ENCODE measurements around the gene FGD1. TPM values are rescaled to one million over a fixed set of nuclear protein-coding genes. Genes with fewer than 3 reads are reported as not detected.
A peak's percentile ranks its signal among the peaks of the same experiment; 100 is the strongest.

Gene FGD1
- total and polyA plus RNA-seq, 4 donors, result 8.9 to 41.2 (median 25.3) TPM

DNA sequence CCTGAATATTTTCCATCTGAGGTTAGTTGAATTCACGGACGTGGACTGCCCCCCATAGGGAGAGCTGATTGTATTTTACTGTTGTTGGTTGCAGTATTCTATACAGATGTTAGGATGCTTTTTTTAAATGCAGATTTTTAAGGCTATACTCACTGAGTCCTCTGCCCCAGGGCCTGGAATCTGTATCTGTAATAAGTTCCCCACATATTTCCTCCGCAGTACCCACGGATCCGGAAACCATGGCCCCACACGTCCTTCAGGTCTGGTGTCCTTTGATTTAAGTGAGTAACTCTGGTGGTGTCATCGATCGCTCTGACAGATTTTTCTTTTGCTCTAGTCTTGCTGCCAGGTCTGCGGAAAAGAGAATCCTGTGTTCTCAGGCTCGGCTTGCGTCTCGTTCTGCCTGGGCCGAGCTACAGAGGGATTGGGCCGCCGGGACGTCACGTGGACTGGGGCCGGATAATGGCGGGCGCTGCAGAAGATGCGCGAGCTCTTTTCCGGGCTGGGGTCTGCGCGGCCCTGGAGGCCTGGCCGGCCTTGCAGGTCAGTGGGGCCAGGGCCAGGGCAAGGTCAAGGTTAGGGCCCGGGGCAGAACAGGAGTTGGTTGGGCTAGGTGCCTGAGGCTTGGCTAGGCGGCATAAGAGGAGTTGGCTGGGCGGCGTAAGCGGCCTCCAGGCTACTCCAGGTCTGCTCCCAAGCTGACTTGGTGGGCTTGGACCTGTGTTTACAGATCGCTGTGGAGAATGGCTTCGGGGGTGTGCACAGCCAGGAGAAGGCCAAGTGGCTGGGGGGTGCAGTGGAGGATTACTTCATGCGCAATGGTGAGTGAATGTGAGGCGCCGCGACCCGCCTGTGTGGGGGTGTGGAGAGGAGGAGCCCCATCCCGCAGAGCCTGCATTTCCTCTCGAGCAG is 55.8 kb downstream of the FGD1 start, which contains the start of gene TSR2:
TSS of gene TSR2 (plus strand) at position 445 of the 912 bp plus-strand sequence. CDS start at position 463, 18 bp downstream.
- H3K27me3 ChIP-seq (ENCODE audit: control insufficient read depth, insufficient read depth, low read length), result no peaks in the 10 kb centered on the region
- H3K27ac ChIP-seq (ENCODE audit: low read depth, low read length), result peak within 1 kb of the TSS; percentile 27
- no peaks in the 10 kb centered on the region for H3K4me1 ChIP-seq (ENCODE audit: control insufficient read depth, insufficient read depth, low read length)
- DNase-seq (ENCODE audit: low read depth in 4 of 6, low spot score in 6 of 6), result peak; percentile 63 to 96 (median 74)
- H3K9me3 ChIP-seq (ENCODE audit: control insufficient read depth, insufficient read depth, low read length), result no peaks in the 10 kb centered on the region
- peaks cover 7% of the 10 kb centered on the region for H3K36me3 ChIP-seq (ENCODE audit: control insufficient read depth, insufficient read depth, low read length)
- peak within 1 kb of the TSS; percentile 57 for H3K4me3 ChIP-seq (ENCODE audit: low read depth, low read length)
- WGBS (ENCODE audit: insufficient coverage), result 31% methylated on average over 38 of the region's 40 CpGs

DNA sequence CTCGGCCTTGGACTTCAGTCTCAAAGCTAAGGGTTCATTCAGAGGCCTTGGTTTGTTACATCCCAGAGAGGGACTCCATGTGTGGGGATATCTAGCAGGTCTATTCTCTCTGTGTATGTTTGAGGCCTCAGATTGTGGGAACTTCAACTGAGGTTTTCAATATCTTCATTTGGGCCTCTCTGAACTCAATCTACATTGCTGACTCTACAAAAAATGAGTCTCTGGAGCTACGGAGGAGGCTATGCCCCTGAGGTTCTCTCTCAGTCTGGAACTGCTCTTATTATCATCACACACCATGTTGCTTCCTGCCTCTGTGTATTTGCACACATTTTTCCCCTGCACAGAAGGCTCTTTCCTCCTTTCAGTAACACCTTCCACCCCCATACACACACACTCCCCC is 60.9 kb downstream of the FGD1 start:
- no peaks in the 10 kb centered on the region for H3K27me3 ChIP-seq (ENCODE audit: control insufficient read depth, insufficient read depth, low read length)
- no peaks in the 10 kb centered on the region for H3K9me3 ChIP-seq (ENCODE audit: control insufficient read depth, insufficient read depth, low read length)
- H3K36me3 ChIP-seq (ENCODE audit: control insufficient read depth, insufficient read depth, low read length), result no peaks in the 10 kb centered on the region
- DNase-seq (ENCODE audit: low read depth in 4 of 6, low spot score in 6 of 6), result no peak
- H3K4me1 ChIP-seq (ENCODE audit: control insufficient read depth, insufficient read depth, low read length), result no peaks in the 10 kb centered on the region
- H3K27ac ChIP-seq (ENCODE audit: low read depth, low read length), result no peak overlapping the region
- no peak overlapping the region for H3K4me3 ChIP-seq (ENCODE audit: low read depth, low read length)
- WGBS (ENCODE audit: insufficient coverage), result 52% methylated on average over 2 of the region's 2 CpGs

DNA sequence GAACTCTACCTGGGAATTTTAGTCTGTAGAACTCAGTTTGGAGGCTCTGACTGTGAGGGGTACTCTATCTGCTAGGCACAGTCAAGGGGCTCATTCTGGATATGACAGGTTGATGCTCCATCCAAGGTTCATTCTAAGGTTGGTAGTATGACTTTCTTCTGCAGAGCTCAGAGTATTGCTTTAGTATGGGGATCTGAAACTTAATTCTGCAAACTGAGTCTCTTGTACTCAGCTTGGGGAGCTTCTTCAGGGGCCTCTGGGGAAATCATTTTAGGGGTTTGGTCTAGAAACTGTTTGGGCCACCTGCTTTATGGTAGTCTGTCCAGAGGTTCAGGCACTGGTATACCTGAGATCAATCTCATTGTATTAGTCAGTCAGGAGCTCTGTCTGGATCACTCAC is 65.5 kb downstream of the FGD1 start:
- Histone ChIP-seq H3K4me3 (ENCODE audit: low read depth, low read length) (no peak overlapping the region), H3K27me3 (ENCODE audit: control insufficient read depth, insufficient read depth, low read length) (no peaks in the 10 kb centered on the region), H3K9me3 (ENCODE audit: control insufficient read depth, insufficient read depth, low read length) (no peaks in the 10 kb centered on the region), H3K27ac (ENCODE audit: low read depth, low read length) (no peak overlapping the region), H3K4me1 (ENCODE audit: control insufficient read depth, insufficient read depth, low read length) (no peaks in the 10 kb centered on the region), H3K36me3 (ENCODE audit: control insufficient read depth, insufficient read depth, low read length) (no peaks in the 10 kb centered on the region)
- DNase-seq (ENCODE audit: low read depth in 4 of 6, low spot score in 6 of 6), result no peak

DNA sequence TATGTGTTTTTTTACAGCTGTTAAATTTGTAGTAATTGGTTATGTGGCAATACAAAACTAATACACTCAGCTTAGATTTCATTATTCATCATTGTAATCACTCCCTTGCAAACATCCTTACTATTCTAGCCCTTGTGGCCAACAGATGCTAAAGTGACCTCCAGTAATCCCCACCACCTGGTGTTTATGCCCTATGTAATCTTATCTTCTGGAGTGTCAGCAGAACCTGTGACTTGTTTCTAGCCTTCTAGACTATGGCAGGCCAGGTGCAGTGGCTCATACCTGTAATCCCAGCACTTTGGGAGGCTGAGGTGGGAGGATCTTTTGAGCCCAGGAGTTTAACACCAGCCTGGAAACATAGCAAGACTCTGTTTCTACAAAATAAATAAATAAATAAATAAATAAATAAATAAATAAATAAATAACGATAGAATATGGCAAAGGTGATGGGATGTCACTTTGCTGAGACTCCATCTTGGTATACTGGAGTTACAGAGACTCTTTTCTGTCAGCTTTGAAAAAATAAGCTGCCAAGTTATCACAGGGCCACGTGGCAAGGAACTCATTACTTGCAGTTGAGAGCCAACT is 68.1 kb downstream of the FGD1 start:
- Histone ChIP-seq H3K4me3 (ENCODE audit: low read depth, low read length) (no peak overlapping the region), H3K9me3 (ENCODE audit: control insufficient read depth, insufficient read depth, low read length) (no peaks in the 10 kb centered on the region), H3K27ac (ENCODE audit: low read depth, low read length) (no peak overlapping the region), H3K27me3 (ENCODE audit: control insufficient read depth, insufficient read depth, low read length) (no peaks in the 10 kb centered on the region), H3K4me1 (ENCODE audit: control insufficient read depth, insufficient read depth, low read length) (no peaks in the 10 kb centered on the region), H3K36me3 (ENCODE audit: control insufficient read depth, insufficient read depth, low read length) (no peaks in the 10 kb centered on the region)
- DNase-seq (ENCODE audit: low read depth in 4 of 6, low spot score in 6 of 6), result no peak
- no CpG with 5 or more reads among the region's 2 CpGs for WGBS (ENCODE audit: insufficient coverage)

DNA sequence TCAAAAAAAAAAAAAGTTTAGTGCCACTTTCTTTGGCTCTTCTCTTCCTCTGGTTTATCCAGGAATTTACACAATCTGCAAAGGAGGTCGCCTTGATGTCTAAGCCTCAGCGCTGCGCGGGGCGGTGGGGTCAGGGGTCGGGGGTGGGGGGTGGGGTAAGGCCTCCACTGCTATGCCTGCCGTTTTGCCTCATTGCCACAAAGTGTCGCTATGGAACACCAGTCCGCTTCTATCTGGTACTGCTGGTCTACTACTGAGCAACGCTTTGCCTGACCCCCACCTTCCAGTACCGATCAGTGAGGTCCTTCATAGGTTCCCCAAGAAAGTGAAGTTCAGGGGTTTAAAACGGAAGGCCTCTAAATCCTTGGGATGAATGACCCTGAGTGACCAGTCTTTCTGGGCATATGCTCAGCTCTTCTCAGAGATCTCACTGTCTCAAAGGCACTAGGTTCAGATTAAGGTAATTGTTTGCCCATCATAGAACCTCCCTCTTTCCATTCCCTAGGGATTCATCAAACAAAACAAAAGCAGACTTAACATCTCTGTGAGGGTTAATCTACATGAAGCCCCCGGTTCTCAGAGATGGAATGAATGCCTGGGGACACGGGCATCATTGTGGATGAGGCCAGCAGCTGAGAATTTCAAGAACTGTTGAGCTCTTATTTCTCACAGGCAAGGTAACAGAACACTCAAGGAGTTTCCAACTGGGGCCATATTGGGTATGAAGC is 72.7 kb downstream of the FGD1 start:
- Histone ChIP-seq H3K27ac (ENCODE audit: low read depth, low read length) (no peak overlapping the region), H3K4me1 (ENCODE audit: control insufficient read depth, insufficient read depth, low read length) (no peaks in the 10 kb centered on the region)
- WGBS (ENCODE audit: insufficient coverage), result 54% methylated on average over 7 of the region's 14 CpGs

DNA sequence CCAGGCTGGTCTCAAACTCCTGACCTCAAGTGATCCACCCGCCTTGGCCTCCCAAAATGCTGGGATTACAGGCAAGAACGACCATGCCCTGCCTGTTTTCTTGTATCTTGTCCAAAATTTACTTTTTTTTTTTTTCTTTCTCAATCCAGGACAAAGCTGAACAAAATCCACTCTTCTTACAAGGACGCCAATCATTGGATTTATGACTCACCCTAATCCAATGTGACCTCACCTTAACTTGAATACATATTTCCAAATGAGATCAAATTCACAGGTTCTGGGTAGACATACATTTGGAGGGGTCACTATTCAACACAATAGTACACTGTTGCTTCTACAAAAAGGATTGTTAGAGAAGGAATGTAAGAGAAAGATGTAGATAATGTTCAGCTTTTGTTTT is 73.9 kb downstream of the FGD1 start:
- Histone ChIP-seq H3K9me3 (ENCODE audit: control insufficient read depth, insufficient read depth, low read length) (no peaks in the 10 kb centered on the region), H3K27me3 (ENCODE audit: control insufficient read depth, insufficient read depth, low read length) (no peaks in the 10 kb centered on the region), H3K27ac (ENCODE audit: low read depth, low read length) (no peak overlapping the region), H3K4me3 (ENCODE audit: low read depth, low read length) (no peak overlapping the region), H3K4me1 (ENCODE audit: control insufficient read depth, insufficient read depth, low read length) (no peaks in the 10 kb centered on the region), H3K36me3 (ENCODE audit: control insufficient read depth, insufficient read depth, low read length) (no peaks in the 10 kb centered on the region)
- 86% methylated on average over 2 of the region's 3 CpGs for WGBS (ENCODE audit: insufficient coverage)
- no peak for DNase-seq (ENCODE audit: low read depth in 4 of 6, low spot score in 6 of 6)

More for the DNA sequence above, 72.7 kb downstream of the FGD1 start:
- Histone ChIP-seq H3K9me3 (ENCODE audit: control insufficient read depth, insufficient read depth, low read length) (no peaks in the 10 kb centered on the region), H3K4me3 (ENCODE audit: low read depth, low read length) (no peak overlapping the region), H3K27me3 (ENCODE audit: control insufficient read depth, insufficient read depth, low read length) (no peaks in the 10 kb centered on the region), H3K36me3 (ENCODE audit: control insufficient read depth, insufficient read depth, low read length) (no peaks in the 10 kb centered on the region)
- DNase-seq (ENCODE audit: low read depth in 4 of 6, low spot score in 6 of 6), result no peak

DNA sequence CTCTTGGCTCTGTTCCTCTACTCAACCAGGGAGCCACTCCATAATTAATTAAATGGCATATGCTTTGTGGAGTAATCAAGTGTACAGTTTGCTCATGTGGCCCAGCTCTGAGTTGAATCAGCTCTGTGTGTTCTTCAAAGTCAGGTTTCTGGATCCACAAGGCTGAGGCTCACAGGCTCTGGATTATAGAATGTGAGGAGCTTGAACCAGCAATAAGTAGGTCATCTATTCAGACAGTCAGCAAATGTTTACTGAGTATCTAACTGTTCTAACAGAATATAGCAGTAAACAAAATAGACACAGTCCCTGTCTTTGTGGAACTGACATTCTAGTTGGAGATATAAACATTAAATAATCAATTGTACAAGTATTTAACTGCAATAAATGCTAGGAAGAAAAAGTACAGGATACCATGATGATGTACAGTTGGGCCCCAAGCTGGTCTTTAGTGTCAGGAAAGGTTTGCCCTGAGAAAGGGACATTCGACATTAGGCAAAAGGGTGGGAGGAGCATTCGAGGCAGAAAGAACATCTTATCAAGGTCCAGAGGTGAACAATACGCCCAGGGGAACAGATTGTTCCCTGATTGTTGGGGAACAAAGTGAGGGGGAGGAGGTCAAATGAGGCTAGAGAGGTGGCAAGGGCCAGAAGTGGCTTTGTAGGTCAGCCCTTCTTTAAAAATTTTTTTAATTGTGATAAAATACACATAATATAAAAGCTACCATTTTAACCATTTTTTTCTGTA is 76.3 kb downstream of the FGD1 start:
- DNase-seq (ENCODE audit: low read depth in 4 of 6, low spot score in 6 of 6), result no peak
- H3K27ac ChIP-seq (ENCODE audit: low read depth, low read length), result no peak overlapping the region
- H3K27me3 ChIP-seq (ENCODE audit: control insufficient read depth, insufficient read depth, low read length), result no peaks in the 10 kb centered on the region
- H3K36me3 ChIP-seq (ENCODE audit: control insufficient read depth, insufficient read depth, low read length), result no peaks in the 10 kb centered on the region
- WGBS (ENCODE audit: insufficient coverage), result 45% methylated on average over 3 of the region's 3 CpGs
- no peak overlapping the region for H3K4me3 ChIP-seq (ENCODE audit: low read depth, low read length)
- no peaks in the 10 kb centered on the region for H3K9me3 ChIP-seq (ENCODE audit: control insufficient read depth, insufficient read depth, low read length)
- no peaks in the 10 kb centered on the region for H3K4me1 ChIP-seq (ENCODE audit: control insufficient read depth, insufficient read depth, low read length)

DNA sequence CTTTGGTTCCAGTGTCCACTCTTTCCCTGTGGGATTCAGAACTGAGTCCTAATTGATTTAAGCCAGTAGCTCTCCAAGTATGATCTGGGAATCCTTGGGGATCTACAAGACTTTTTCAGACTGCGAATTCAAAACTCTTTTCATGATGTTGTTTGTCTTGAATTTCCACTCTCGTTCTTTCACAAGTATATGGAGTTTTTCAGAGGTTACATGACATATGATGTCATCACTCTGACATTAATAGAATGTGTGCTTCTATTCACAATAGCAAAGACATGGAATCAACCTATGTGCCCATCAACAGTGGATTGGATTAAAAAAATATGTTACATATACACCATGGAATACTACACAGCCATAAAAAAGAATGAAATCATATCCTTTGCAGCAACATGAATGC is 79.1 kb downstream of the FGD1 start:
- Histone ChIP-seq H3K36me3 (ENCODE audit: control insufficient read depth, insufficient read depth, low read length) (no peaks in the 10 kb centered on the region), H3K9me3 (ENCODE audit: control insufficient read depth, insufficient read depth, low read length) (no peaks in the 10 kb centered on the region), H3K4me3 (ENCODE audit: low read depth, low read length) (no peak overlapping the region), H3K4me1 (ENCODE audit: control insufficient read depth, insufficient read depth, low read length) (no peaks in the 10 kb centered on the region), H3K27ac (ENCODE audit: low read depth, low read length) (no peak overlapping the region), H3K27me3 (ENCODE audit: control insufficient read depth, insufficient read depth, low read length) (no peaks in the 10 kb centered on the region)
- DNase-seq (ENCODE audit: low read depth in 4 of 6, low spot score in 6 of 6), result no peak
- no CpG with 5 or more reads among the region's 2 CpGs for WGBS (ENCODE audit: insufficient coverage)
